Mesenchymal stem cell (in vitro differentiated cells and primary cell): ENCODE data around the gene MAL.

ENCODE experiments used
- DNase-seq: peaks from one replicate; pipeline ENCODE4 v3.0.0-alpha.2; 2013
- H2AFZ ChIP-seq: one replicate; pipeline ENCODE4 v1.6.1; 2013; ENCODE audit warnings: low read depth, mild to moderate bottlenecking, control low read depth, inconsistent platforms, low read length, moderate library complexity
- H2AK5ac ChIP-seq: 2 replicates; pipeline ENCODE4 v1.6.1; 2013; ENCODE audit warnings: low read length, moderate library complexity, mild to moderate bottlenecking, inconsistent platforms; ENCODE audit not compliant: severe bottlenecking
- H2BK120ac ChIP-seq: one replicate; pipeline ENCODE4 v1.6.1; 2013; ENCODE audit warnings: low read depth, mild to moderate bottlenecking, inconsistent platforms, low read length, moderate library complexity
- H2BK12ac ChIP-seq, 2 experiments: one replicate each; pipeline ENCODE4 v1.6.1; 2013; ENCODE audit warnings: inconsistent platforms in 2 of 2, low read length in 2 of 2, mild to moderate bottlenecking in 2 of 2, moderate library complexity in 2 of 2, control low read depth in 1 of 2
- H2BK15ac ChIP-seq: one replicate; pipeline ENCODE4 v1.6.1; 2013; ENCODE audit warnings: mild to moderate bottlenecking, low read depth, inconsistent platforms; ENCODE audit not compliant: poor library complexity, severe bottlenecking
- H2BK5ac ChIP-seq: 2 replicates; pipeline ENCODE4 v1.6.1; 2013; ENCODE audit warnings: low read depth, mild to moderate bottlenecking, low read length, control low read depth, inconsistent platforms; ENCODE audit not compliant: poor library complexity, severe bottlenecking
- H3K14ac ChIP-seq, 2 experiments: one replicate each; pipeline ENCODE4 v1.6.1; 2013; ENCODE audit warnings: inconsistent platforms in 2 of 2, low read length in 2 of 2, control low read depth in 1 of 2, mild to moderate bottlenecking in 1 of 2, moderate library complexity in 1 of 2
- H3K18ac ChIP-seq, 2 experiments: one replicate each; pipeline ENCODE4 v1.6.1; 2013; ENCODE audit warnings: inconsistent platforms in 2 of 2, low read length in 2 of 2, control low read depth in 1 of 2, low read depth in 1 of 2, mild to moderate bottlenecking in 1 of 2
- H3K23ac ChIP-seq, 2 experiments: one replicate each; pipeline ENCODE4 v1.6.1; 2013; ENCODE audit warnings: inconsistent platforms in 2 of 2, low read length in 2 of 2, mild to moderate bottlenecking in 2 of 2, moderate library complexity in 2 of 2, control low read depth in 1 of 2
- H3K27ac ChIP-seq: 2 replicates; pipeline ENCODE4 v1.5.1; 2013; ENCODE audit warnings: mild to moderate bottlenecking, moderate library complexity, low read length, control low read depth, inconsistent platforms; ENCODE audit not compliant: poor library complexity, severe bottlenecking
- H3K27me3 ChIP-seq, 2 experiments: 2 replicates each; pipeline versions ENCODE4 v1.6.1 to v1.7.0; 2013; ENCODE audit warnings: low read length in 2 of 2, mild to moderate bottlenecking in 2 of 2, moderate library complexity in 2 of 2, control low read depth in 1 of 2, inconsistent platforms in 1 of 2; ENCODE audit not compliant: control insufficient read depth in 1 of 2, insufficient read depth in 1 of 2
- H3K36me3 ChIP-seq, 2 experiments: 2 replicates each; pipeline versions ENCODE4 v1.6.1 to v1.7.0; 2013; ENCODE audit warnings: low read length in 2 of 2, control low read depth in 1 of 2, inconsistent platforms in 1 of 2, low read depth in 1 of 2, mild to moderate bottlenecking in 1 of 2; ENCODE audit not compliant: insufficient read depth in 2 of 2, control insufficient read depth in 1 of 2
- H3K4ac ChIP-seq, 2 experiments: one replicate each; pipeline ENCODE4 v1.6.1; 2013; ENCODE audit warnings: inconsistent platforms in 2 of 2, low read length in 2 of 2, mild to moderate bottlenecking in 2 of 2, moderate library complexity in 2 of 2, control low read depth in 1 of 2, low read depth in 1 of 2
- H3K4me1 ChIP-seq: 2 replicates; pipeline ENCODE4 v1.6.1; 2013; ENCODE audit warnings: low read depth, low read length, control low read depth; ENCODE audit not compliant: control insufficient read depth, insufficient read depth
- H3K4me2 ChIP-seq: 2 replicates; pipeline ENCODE4 v1.6.1; 2013; ENCODE audit warnings: low read length, mild to moderate bottlenecking, inconsistent platforms; ENCODE audit not compliant: poor library complexity, severe bottlenecking
- H3K4me3 ChIP-seq, 2 experiments: 2 replicates each; pipeline versions ENCODE4 v1.5.1 to v1.7.0; 2013; ENCODE audit warnings: low read length in 2 of 2, mild to moderate bottlenecking in 2 of 2, control low read depth in 1 of 2, low read depth in 1 of 2; ENCODE audit not compliant: insufficient read depth in 1 of 2
- H3K79me1 ChIP-seq: replicated peaks from 2 replicates; pipeline ENCODE4 v1.6.1; 2013; ENCODE audit warnings: mild to moderate bottlenecking, control low read depth, low read length, inconsistent platforms; ENCODE audit not compliant: poor library complexity, severe bottlenecking
- H3K9ac ChIP-seq: 2 replicates; pipeline ENCODE4 v1.7.0; 2013; ENCODE audit warnings: mild to moderate bottlenecking, low read length, moderate library complexity
- H3K9me3 ChIP-seq: 2 replicates; pipeline ENCODE4 v1.7.0; 2013; ENCODE audit warnings: mild to moderate bottlenecking, low read length; ENCODE audit not compliant: control insufficient read depth
- H4K8ac ChIP-seq: one replicate; pipeline ENCODE4 v1.6.1; 2013; ENCODE audit warnings: inconsistent platforms, mild to moderate bottlenecking, low read length, moderate library complexity
- H4K91ac ChIP-seq: one replicate; pipeline ENCODE4 v1.6.1; 2013; ENCODE audit warnings: mild to moderate bottlenecking, low read length, inconsistent platforms
- WGBS: methylation state at CpG from one replicate; pipeline ENCODE4 v1.1.7; 2013; ENCODE audit warnings: mixed read lengths; 5-methylcytosine and 5-hydroxymethylcytosine counted together

Gene MAL

DNA sequence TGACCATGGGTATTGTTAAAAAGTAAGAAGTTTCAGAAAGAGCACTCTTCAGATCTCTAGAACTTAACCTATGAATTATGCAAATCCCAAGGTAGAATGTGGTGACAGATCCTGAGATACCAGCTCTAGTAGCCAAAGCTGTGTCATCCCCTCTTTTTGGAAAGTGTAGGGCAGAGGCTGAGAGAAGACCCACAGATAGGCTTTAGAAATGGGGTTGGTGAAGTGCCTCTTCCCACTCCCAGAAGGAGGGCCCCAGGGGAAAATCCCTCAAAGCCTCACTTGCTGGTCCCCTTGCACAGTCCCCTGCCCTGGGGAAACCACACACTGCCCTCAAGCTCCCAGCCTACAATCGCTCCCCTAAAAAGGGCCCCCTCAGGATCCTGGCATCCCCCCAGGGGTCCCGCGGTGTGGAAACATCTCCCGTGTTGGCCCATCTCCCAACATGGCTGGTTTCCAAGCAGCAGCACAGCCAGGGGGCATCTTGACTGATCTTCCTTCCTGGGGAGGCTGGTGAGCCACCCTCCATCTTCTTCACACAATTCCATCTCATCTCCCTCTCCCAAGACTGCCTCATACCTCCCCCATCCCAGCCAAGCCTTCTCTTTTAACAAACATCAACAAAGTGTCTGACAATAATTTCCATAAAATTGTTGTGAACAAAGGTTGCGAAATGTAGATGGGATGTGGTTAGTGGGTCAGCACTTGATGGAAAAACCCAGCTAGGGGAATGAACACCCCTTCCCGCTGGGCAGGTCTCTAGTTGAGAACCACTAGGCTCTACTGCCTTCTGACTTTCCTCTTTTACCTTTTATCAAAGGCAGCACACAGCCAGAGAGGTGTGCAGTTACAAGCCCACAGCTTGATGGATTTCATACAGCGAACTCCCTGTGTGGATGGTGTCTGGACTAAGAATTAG lies 25.1 kb downstream of the MAL start:
- no peak overlapping the region for H2BK120ac ChIP-seq
- no peak overlapping the region for H4K8ac ChIP-seq
- no peak overlapping the region for H2BK15ac ChIP-seq
- no peaks in the 10 kb centered on the region for H3K4me1 ChIP-seq
- 81% methylated on average over 7 of the region's 7 CpGs for WGBS
- no peak overlapping the region for H3K9ac ChIP-seq
- H3K4ac ChIP-seq, result no peak overlapping the region
- no peaks in the 10 kb centered on the region for H3K9me3 ChIP-seq
- H3K4me2 ChIP-seq, result no peak overlapping the region
- H2BK12ac ChIP-seq, result no peak overlapping the region
- peaks cover 18 to 86% of the 10 kb centered on the region in 2 experiments for H3K27me3 ChIP-seq
- H3K14ac ChIP-seq, result no peak overlapping the region
- no peak overlapping the region for H2AFZ ChIP-seq
- no peak overlapping the region for H3K23ac ChIP-seq
- H3K18ac ChIP-seq, result no peak overlapping the region
- DNase-seq, result no peak
- no peak overlapping the region for H3K27ac ChIP-seq
- no peak overlapping the region for H2BK5ac ChIP-seq
- no peak overlapping the region for H2AK5ac ChIP-seq
- H3K4me3 ChIP-seq, result no peak overlapping the region
- H4K91ac ChIP-seq, result no peak overlapping the region
- no peaks in the 10 kb centered on the region for H3K79me1 ChIP-seq
- H3K36me3 ChIP-seq, result no peaks in the 10 kb centered on the region

DNA sequence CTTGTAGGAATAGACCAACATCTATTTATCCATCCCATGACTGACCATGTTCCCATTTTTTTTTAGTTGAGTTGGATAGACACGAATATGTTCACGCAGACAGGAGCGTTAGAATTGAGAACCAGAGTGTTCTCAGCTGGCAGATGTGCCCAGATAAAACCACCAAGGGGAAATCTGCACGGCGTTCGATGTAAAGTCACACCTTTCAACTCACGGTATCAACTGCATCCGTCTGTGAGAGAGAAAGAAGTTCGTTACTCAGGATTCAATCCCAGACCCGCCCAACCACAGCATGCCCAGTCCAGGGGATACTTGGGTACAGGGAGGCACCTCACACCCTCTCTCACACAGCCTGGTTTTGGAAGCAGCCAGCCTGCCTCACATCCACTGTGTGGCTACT lies 26.1 kb downstream of the MAL start:
- no peak overlapping the region for H3K14ac ChIP-seq
- no peak overlapping the region for H2AK5ac ChIP-seq
- H3K36me3 ChIP-seq, result no peaks in the 10 kb centered on the region
- no peaks in the 10 kb centered on the region for H3K79me1 ChIP-seq
- no peaks in the 10 kb centered on the region for H3K9me3 ChIP-seq
- no peak overlapping the region for H2BK5ac ChIP-seq
- H2BK120ac ChIP-seq, result no peak overlapping the region
- H3K18ac ChIP-seq, result no peak overlapping the region
- H2BK15ac ChIP-seq, result no peak overlapping the region
- H3K27me3 ChIP-seq, result peaks cover 11 to 85% of the 10 kb centered on the region in 2 experiments
- WGBS, result 69% methylated on average over 10 of the region's 10 CpGs
- no peak overlapping the region for H3K23ac ChIP-seq
- no peak overlapping the region for H3K27ac ChIP-seq
- no peak overlapping the region for H2AFZ ChIP-seq
- H3K4me2 ChIP-seq, result no peak overlapping the region
- no peak overlapping the region for H3K9ac ChIP-seq
- H3K4ac ChIP-seq, result no peak overlapping the region
- no peak overlapping the region for H4K8ac ChIP-seq
- no peak overlapping the region for H4K91ac ChIP-seq
- peaks cover under 1% of the 10 kb centered on the region for H3K4me1 ChIP-seq
- no peak overlapping the region for H3K4me3 ChIP-seq
- no peak overlapping the region for H2BK12ac ChIP-seq
- DNase-seq, result no peak

DNA sequence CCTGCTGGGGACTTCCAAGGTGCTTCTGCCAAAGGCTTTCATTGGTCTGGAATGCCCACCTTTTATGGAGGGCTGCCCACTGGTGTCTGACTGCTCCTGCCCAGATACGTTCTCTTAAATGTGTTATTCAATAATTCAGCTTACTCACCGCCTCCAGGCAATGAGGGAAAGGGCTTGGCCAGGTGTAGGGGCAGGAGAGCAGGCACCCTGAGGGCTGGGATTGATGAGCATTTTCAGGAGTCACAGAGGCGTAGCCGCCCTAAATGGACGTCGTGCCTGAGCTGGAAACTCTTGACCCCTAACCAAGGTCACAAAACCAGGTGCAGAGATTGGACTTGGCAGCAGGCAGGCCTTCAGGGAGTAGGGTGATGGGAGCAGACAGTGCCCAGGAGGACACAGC lies 26.8 kb downstream of the MAL start:
- no peak overlapping the region for H4K91ac ChIP-seq
- no peak for DNase-seq
- no peak overlapping the region for H2AFZ ChIP-seq
- H3K27ac ChIP-seq, result no peak overlapping the region
- H2BK120ac ChIP-seq, result no peak overlapping the region
- H3K14ac ChIP-seq, result no peak overlapping the region
- H2AK5ac ChIP-seq, result no peak overlapping the region
- H3K9ac ChIP-seq, result no peak overlapping the region
- no peak overlapping the region for H3K4me3 ChIP-seq
- H3K36me3 ChIP-seq, result no peaks in the 10 kb centered on the region
- no peak overlapping the region for H2BK15ac ChIP-seq
- no peak overlapping the region for H3K18ac ChIP-seq
- H3K4me2 ChIP-seq, result no peak overlapping the region
- no peaks in the 10 kb centered on the region for H3K79me1 ChIP-seq
- no peak overlapping the region for H2BK12ac ChIP-seq
- peaks cover 3% of the 10 kb centered on the region for H3K4me1 ChIP-seq
- WGBS, result 79% methylated on average over 3 of the region's 6 CpGs
- no peak overlapping the region for H3K4ac ChIP-seq
- H3K27me3 ChIP-seq, result peaks cover 11 to 85% of the 10 kb centered on the region in 2 experiments
- H3K9me3 ChIP-seq, result no peaks in the 10 kb centered on the region
- H4K8ac ChIP-seq, result no peak overlapping the region
- H3K23ac ChIP-seq, result no peak overlapping the region
- H2BK5ac ChIP-seq, result no peak overlapping the region

DNA sequence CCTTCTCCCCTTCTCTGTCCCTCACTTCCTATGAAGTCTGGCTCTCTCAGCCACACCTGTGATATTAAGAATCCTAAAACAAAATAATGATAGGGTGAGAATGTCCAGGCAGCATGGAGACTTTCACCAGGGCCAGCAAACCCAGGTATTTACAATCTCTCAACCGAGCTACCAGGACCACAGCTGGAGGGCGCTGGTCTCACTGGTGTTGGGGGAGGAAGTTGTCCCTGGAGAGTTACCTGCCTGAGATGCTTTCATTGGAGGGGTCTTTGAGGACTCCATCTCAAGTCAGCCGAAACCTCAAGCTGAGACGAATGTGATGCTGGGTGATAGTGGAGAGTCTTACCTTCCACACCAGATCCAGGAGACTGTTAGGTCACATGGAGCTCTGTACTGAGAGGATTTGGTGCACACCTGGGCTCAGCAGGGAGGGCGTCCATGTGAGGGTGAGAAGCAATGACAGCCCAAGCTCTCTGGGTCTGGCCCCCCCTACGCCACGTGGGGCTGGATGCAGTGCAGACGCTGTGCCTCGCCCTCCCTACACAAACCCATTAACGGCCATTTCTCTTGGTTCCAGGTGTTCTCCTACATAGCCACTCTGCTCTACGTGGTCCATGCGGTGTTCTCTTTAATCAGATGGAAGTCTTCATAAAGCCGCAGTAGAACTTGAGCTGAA lies 27.4 kb downstream of the MAL start:
- no peak overlapping the region for H3K4me2 ChIP-seq
- no peak overlapping the region for H2BK12ac ChIP-seq
- H3K27me3 ChIP-seq, result peaks cover 11 to 86% of the 10 kb centered on the region in 2 experiments
- H4K91ac ChIP-seq, result peak overlapping the region; percentile 86
- no peak overlapping the region for H3K4me3 ChIP-seq
- H2AFZ ChIP-seq, result no peak overlapping the region
- H3K79me1 ChIP-seq, result no peaks in the 10 kb centered on the region
- H3K18ac ChIP-seq, result no peak overlapping the region
- H3K23ac ChIP-seq, result no peak overlapping the region
- no peak overlapping the region for H3K14ac ChIP-seq
- 73% methylated on average over 12 of the region's 13 CpGs for WGBS
- no peak overlapping the region for H2AK5ac ChIP-seq
- H4K8ac ChIP-seq, result no peak overlapping the region
- H3K9ac ChIP-seq, result no peak overlapping the region
- H3K27ac ChIP-seq, result no peak overlapping the region
- H3K9me3 ChIP-seq, result no peaks in the 10 kb centered on the region
- H2BK120ac ChIP-seq, result no peak overlapping the region
- no peak overlapping the region for H2BK15ac ChIP-seq
- no peak for DNase-seq
- no peak overlapping the region for H3K4ac ChIP-seq
- H3K4me1 ChIP-seq, result peaks cover 3% of the 10 kb centered on the region
- no peaks in the 10 kb centered on the region for H3K36me3 ChIP-seq
- no peak overlapping the region for H2BK5ac ChIP-seq
